IMR-90 (cell line): Measurements from ENCODE around the gene PLCG2. TPM values are rescaled to one million over a fixed set of nuclear protein-coding genes. Genes with fewer than 3 reads are reported as not detected.

Source experiments
- ATAC-seq: fragments of 200-7000 bp; cut with Tn5 transposase; 2 replicates; pipeline ENCODE4 v1.9.1; 2020; ENCODE audit warnings: low read depth, mild to moderate bottlenecking, moderate library complexity
- BruUV-seq: library from RNA; stranded (reverse); fragments of 400-500 nt; replicated peaks from 2 replicates; lab custom pipeline; 2021; lab: Mats Ljungman, UMichigan
- CTCF ChIA-PET: fragments of 300-600 bp; formaldehyde crosslinking; extraction: SDS; loops from one replicate; lab custom pipeline; 2021; ENCODE audit warnings: antibody characterized with exemption; lab: Yijun Ruan, JAX
- POLR2A ChIA-PET: fragments of 300-600 bp; sonication (Branson Sonifier 250); formaldehyde crosslinking; loops from one replicate; lab custom pipeline; 2022; ENCODE audit warnings: antibody characterized with exemption; ENCODE audit not compliant: unreplicated experiment; lab: Charles Lee
- DNase-seq: peaks from one replicate; pipeline ENCODE4 v3.0.0; 2013
- H2AFZ ChIP-seq: replicated peaks from 2 replicates; pipeline ENCODE3; 2013; ENCODE audit warnings: low read length, mild to moderate bottlenecking; ENCODE audit not compliant: poor library complexity
- H2AK5ac ChIP-seq: 2 replicates; pipeline ENCODE4 v1.6.1; 2013; ENCODE audit warnings: low read depth, low read length, inconsistent platforms
- H2AK9ac ChIP-seq: replicated peaks from 2 replicates; pipeline ENCODE3; 2013; ENCODE audit warnings: mild to moderate bottlenecking, low read depth, low read length, moderate library complexity; ENCODE audit not compliant: poor library complexity
- H2BK120ac ChIP-seq: 2 replicates; pipeline ENCODE4 v1.6.1; 2013; ENCODE audit warnings: low read depth, low read length, inconsistent platforms
- H2BK15ac ChIP-seq: 3 replicates; pipeline ENCODE4 v1.6.1; 2013; ENCODE audit warnings: low read depth, low read length, inconsistent platforms
- H2BK20ac ChIP-seq: 2 replicates; pipeline ENCODE4 v1.6.1; 2013; ENCODE audit warnings: low read depth, mild to moderate bottlenecking, inconsistent platforms, low read length, moderate library complexity
- H2BK5ac ChIP-seq: 2 replicates; pipeline ENCODE4 v1.6.1; 2013; ENCODE audit warnings: mild to moderate bottlenecking, low read depth, low read length, inconsistent platforms; ENCODE audit not compliant: poor library complexity, severe bottlenecking
- H3K14ac ChIP-seq: replicated peaks from 2 replicates; pipeline ENCODE4 v1.6.1; 2013; ENCODE audit warnings: low read depth, low read length, inconsistent platforms
- H3K18ac ChIP-seq: 2 replicates; pipeline ENCODE4 v1.6.1; 2013; ENCODE audit warnings: low read depth, low read length, control low read depth
- H3K23ac ChIP-seq: 2 replicates; pipeline ENCODE4 v1.6.1; 2013; ENCODE audit warnings: low read depth, low read length, inconsistent platforms
- H3K27ac ChIP-seq: 2 replicates; pipeline ENCODE4 v1.5.1; 2013; ENCODE audit warnings: mild to moderate bottlenecking, control low read depth, low read length; ENCODE audit not compliant: insufficient read depth
- H3K27me3 ChIP-seq: 2 replicates; pipeline ENCODE4 v1.6.1; 2013; ENCODE audit warnings: low read length; ENCODE audit not compliant: control insufficient read depth, insufficient read depth
- H3K36me3 ChIP-seq: 2 replicates; pipeline ENCODE4 v1.6.1; 2013; ENCODE audit warnings: low read length, mixed read lengths; ENCODE audit not compliant: control insufficient read depth, insufficient read depth
- H3K4ac ChIP-seq: 2 replicates; pipeline ENCODE4 v1.6.1; 2013; ENCODE audit warnings: low read depth, low read length, inconsistent platforms
- H3K4me1 ChIP-seq: 2 replicates; pipeline ENCODE4 v1.6.1; 2013; ENCODE audit warnings: low read length, mixed read lengths; ENCODE audit not compliant: control insufficient read depth, insufficient read depth
- H3K4me2 ChIP-seq: 2 replicates; pipeline ENCODE4 v1.6.1; 2013; ENCODE audit warnings: low read depth, mild to moderate bottlenecking, control low read depth, low read length, moderate library complexity
- H3K4me3 ChIP-seq: 2 replicates; pipeline ENCODE4 v1.5.1; 2013; ENCODE audit warnings: low read depth, mild to moderate bottlenecking, control low read depth, low read length, moderate library complexity; ENCODE audit not compliant: insufficient read depth
- H3K56ac ChIP-seq: 2 replicates; pipeline ENCODE4 v1.6.1; 2013; ENCODE audit warnings: low read length, inconsistent platforms; ENCODE audit not compliant: insufficient read depth; ENCODE audit errors: extremely low read depth
- H3K79me1 ChIP-seq, 2 experiments: 2 replicates each; pipeline ENCODE4 v1.6.1; 2013; ENCODE audit warnings: low read length in 2 of 2, inconsistent platforms in 1 of 2, low read depth in 1 of 2
- H3K9ac ChIP-seq: 2 replicates; pipeline ENCODE4 v1.6.1; 2013; ENCODE audit warnings: low read depth, low read length, control low read depth
- H3K9me1 ChIP-seq: 2 replicates; pipeline ENCODE4 v1.6.1; 2013; ENCODE audit warnings: low read length, inconsistent platforms; ENCODE audit not compliant: insufficient read depth
- H3K9me3 ChIP-seq: 2 replicates; pipeline ENCODE4 v1.6.1; 2013; ENCODE audit warnings: low read length; ENCODE audit not compliant: control insufficient read depth, insufficient read depth
- H4K20me1 ChIP-seq: 2 replicates; pipeline ENCODE4 v1.6.1; 2013; ENCODE audit warnings: low read length, inconsistent platforms; ENCODE audit not compliant: insufficient read depth
- H4K5ac ChIP-seq: 2 replicates; pipeline ENCODE4 v1.6.1; 2013; ENCODE audit warnings: mild to moderate bottlenecking, low read depth, low read length, control low read depth
- H4K8ac ChIP-seq, 2 experiments: 2 replicates each; pipeline ENCODE4 v1.6.1; 2013; ENCODE audit warnings: low read depth in 2 of 2, low read length in 2 of 2, control low read depth in 1 of 2, inconsistent platforms in 1 of 2
- H4K91ac ChIP-seq: 2 replicates; pipeline ENCODE4 v1.6.1; 2013; ENCODE audit warnings: low read depth, low read length, inconsistent platforms; ENCODE audit not compliant: insufficient read depth
- CEBPB ChIP-seq: IDR thresholded peaks from 2 replicates; pipeline ENCODE4 v1.6.1; 2012; ENCODE audit warnings: low read depth, low read length, improper control_type of control experiment
- FOS ChIP-seq: fragments of 150-350 bp; IDR thresholded peaks from 2 replicates; pipeline ENCODE4 v1.6.1; 2016; ENCODE audit warnings: low read depth, low read length
- MAZ ChIP-seq: IDR thresholded peaks from 2 replicates; pipeline ENCODE4 v1.6.1; 2012; ENCODE audit warnings: low read depth, mild to moderate bottlenecking, low read length, improper control_type of control experiment, moderate library complexity, borderline replicate concordance
- MXI1 ChIP-seq: IDR thresholded peaks from 2 replicates; pipeline ENCODE4 v1.6.1; 2012; ENCODE audit warnings: low read depth, mild to moderate bottlenecking, low read length, moderate library complexity, borderline replicate concordance
- POLR2A ChIP-seq: IDR thresholded peaks from 2 replicates; pipeline ENCODE4 v1.6.1; 2012; ENCODE audit warnings: mild to moderate bottlenecking, low read depth, low read length
- RAD21 ChIP-seq: IDR thresholded peaks from 2 replicates; pipeline ENCODE4 v1.6.1; 2012; ENCODE audit warnings: low read length, improper control_type of control experiment
- RCOR1 ChIP-seq: IDR thresholded peaks from 2 replicates; pipeline ENCODE4 v1.6.1; 2012; ENCODE audit warnings: mild to moderate bottlenecking, low read length, improper control_type of control experiment; ENCODE audit not compliant: insufficient replicate concordance
- SMC3 ChIP-seq: fragments of 150-350 bp; IDR thresholded peaks from 2 replicates; pipeline ENCODE4 v1.6.1; 2016; ENCODE audit warnings: low read depth, mild to moderate bottlenecking, antibody characterized with exemption, low read length, moderate library complexity
- WGBS, 2 experiments: methylation state at CpG; one replicate each; pipeline versions ENCODE4 v1.1.5 to v1.1.7; 2013; ENCODE audit warnings: missing lambda C conversion rate in 2 of 2; ENCODE audit not compliant: insufficient read length in 1 of 2; ENCODE audit errors: extremely low coverage in 2 of 2; 5-methylcytosine and 5-hydroxymethylcytosine counted together
- dilution Hi-C: fragments of 300-500 bp; cut with HindIII; formaldehyde crosslinking; loops from one replicate; pipeline ENCODE4 v1.14.3; 2018; ENCODE audit warnings: low sequenced_read_pairs; ENCODE audit not compliant: unreplicated experiment
- in situ Hi-C: fragments of 300-500 bp; cut with MboI; formaldehyde crosslinking; loops from 3 replicates; pipeline ENCODE4 v1.14.3; 2019; ENCODE audit warnings: low sequenced_read_pairs, inconsistent platforms, mixed read lengths
- intact Hi-C: fragments of 100-400 bp; cut with micrococcal nuclease; formaldehyde crosslinking; loops from 2 replicates; pipeline ENCODE4 v1.10.0; 2022
- polyA plus RNA-seq, 3 experiments: library from polyadenylated mRNA; depleted of rRNA; stranded (reverse); fragments of >200 nt; gene quantifications; 2 replicates each; pipeline ENCODE4 v1.2.3, GENCODE V29; 2012; ENCODE audit warnings: low replicate concordance in 1 of 3
- total RNA-seq: library from RNA; depleted of rRNA; stranded (reverse); fragments of >200 nt; gene quantifications from 2 replicates; pipeline ENCODE4 v1.2.3, GENCODE V29; 2012
- TF ChIP-seq, protein P1 (sequence below): fragments of 150-350 bp; IDR thresholded peaks from 2 replicates; pipeline ENCODE4 v1.6.1; 2017; ENCODE audit warnings: mild to moderate bottlenecking, antibody characterized with exemption, low read length, low read depth
- TF ChIP-seq, protein P2 (sequence below): fragments of 150-350 bp; IDR thresholded peaks from 2 replicates; pipeline ENCODE4 v1.6.1; 2016; ENCODE audit warnings: low read depth, mild to moderate bottlenecking, low read length, moderate library complexity, borderline replicate concordance
- TF ChIP-seq, protein P3 (sequence below): conservative IDR thresholded peaks from 2 replicates; pipeline ENCODE4 v1.5.1; 2012; ENCODE audit warnings: mild to moderate bottlenecking, low read depth, low read length, improper control_type of control experiment

Gene PLCG2
- total and polyA plus RNA-seq, 2 of the 4 experiments (the other 2 are of a cell fraction) = 0.14 to 0.18 TPM

DNA sequence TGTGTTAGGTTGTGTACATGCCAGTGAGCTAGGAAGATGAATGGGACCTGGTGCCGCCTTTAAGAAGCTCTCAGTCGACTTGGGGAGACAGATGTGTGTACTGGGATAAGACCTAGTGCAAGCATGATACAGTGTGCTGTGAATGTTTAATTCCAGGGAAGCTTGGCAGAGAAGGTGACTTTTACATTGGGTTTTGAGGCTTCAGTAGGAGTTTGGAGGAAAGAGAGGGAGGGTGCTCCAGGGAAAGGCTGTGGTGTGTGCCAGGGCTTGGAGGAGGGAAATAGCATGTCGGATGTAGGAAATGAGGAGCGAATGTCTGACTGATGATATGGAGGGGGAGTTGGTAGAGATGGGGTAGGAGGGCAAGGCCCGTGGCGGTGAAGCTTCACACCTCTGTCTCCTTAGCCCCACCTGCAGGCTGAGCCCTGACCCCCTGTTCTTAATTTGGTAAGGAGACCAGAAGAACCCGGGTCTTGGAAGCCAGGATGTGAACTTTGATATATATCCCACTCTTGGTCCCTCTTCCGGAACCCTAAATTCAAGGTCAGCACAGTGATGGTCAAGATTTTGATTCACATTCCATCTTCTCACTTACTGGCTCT is 76.6 kb downstream of the PLCG2 start:
- Histone ChIP-seq H3K4me3 (no peak overlapping the region), H2AFZ (no peak overlapping the region), H3K79me1 (no peaks in the 10 kb centered on the region), H4K8ac (no peak overlapping the region), H2BK20ac (no peak overlapping the region), H3K9me3 (no peaks in the 10 kb centered on the region), H3K36me3 (no peaks in the 10 kb centered on the region), H4K91ac (no peak overlapping the region), H3K14ac (no peak overlapping the region), H2BK15ac (no peak overlapping the region), H3K18ac (no peak overlapping the region), H3K27me3 (peaks cover 1% of the 10 kb centered on the region), H2BK5ac (no peak overlapping the region), H3K27ac (no peak overlapping the region), H3K9me1 (no peaks in the 10 kb centered on the region), H4K5ac (no peak overlapping the region), H3K4me1 (no peaks in the 10 kb centered on the region), H4K20me1 (no peaks in the 10 kb centered on the region), H3K4me2 (no peak overlapping the region), H2AK5ac (no peak overlapping the region), H2BK120ac (no peak overlapping the region), H3K56ac (no peak overlapping the region), H3K4ac (no peak overlapping the region), H3K9ac (no peak overlapping the region), H2AK9ac (no peak overlapping the region), H3K23ac (no peak overlapping the region)
- no TSS peak for BruUV-seq
- intact Hi-C loops = no loop called here
- 44% methylated on average over 2 of the region's 8 CpGs; no CpG with 5 or more reads in 1 of the 2 experiments for WGBS, 2 experiments
- ChIA-PET CTCF (interaction anchor here (1.4 kb wide), 1 partner anchor 18 kb away, joined by 4 read pairs; no protein-coding TSS in a partner anchor), POLR2A (no interaction called here)
- DNase-seq (no peak), ATAC-seq (no peak)
- in situ Hi-C loops = no loop called here
- TF ChIP-seq SMC3 = no peak
- no peak for TF ChIP-seq RCOR1
- TF ChIP-seq MAZ = no peak
- TF ChIP-seq CEBPB = no peak
- TF ChIP-seq, protein P1, sequence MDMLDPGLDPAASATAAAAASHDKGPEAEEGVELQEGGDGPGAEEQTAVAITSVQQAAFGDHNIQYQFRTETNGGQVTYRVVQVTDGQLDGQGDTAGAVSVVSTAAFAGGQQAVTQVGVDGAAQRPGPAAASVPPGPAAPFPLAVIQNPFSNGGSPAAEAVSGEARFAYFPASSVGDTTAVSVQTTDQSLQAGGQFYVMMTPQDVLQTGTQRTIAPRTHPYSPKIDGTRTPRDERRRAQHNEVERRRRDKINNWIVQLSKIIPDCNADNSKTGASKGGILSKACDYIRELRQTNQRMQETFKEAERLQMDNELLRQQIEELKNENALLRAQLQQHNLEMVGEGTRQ = no peak
- TF ChIP-seq FOS = no peak
- TF ChIP-seq RAD21 = no peak
- TF ChIP-seq POLR2A = no peak
- TF ChIP-seq, protein P2, sequence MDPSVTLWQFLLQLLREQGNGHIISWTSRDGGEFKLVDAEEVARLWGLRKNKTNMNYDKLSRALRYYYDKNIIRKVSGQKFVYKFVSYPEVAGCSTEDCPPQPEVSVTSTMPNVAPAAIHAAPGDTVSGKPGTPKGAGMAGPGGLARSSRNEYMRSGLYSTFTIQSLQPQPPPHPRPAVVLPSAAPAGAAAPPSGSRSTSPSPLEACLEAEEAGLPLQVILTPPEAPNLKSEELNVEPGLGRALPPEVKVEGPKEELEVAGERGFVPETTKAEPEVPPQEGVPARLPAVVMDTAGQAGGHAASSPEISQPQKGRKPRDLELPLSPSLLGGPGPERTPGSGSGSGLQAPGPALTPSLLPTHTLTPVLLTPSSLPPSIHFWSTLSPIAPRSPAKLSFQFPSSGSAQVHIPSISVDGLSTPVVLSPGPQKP = no peak
- no peak for TF ChIP-seq MXI1
- TF ChIP-seq, protein P3, sequence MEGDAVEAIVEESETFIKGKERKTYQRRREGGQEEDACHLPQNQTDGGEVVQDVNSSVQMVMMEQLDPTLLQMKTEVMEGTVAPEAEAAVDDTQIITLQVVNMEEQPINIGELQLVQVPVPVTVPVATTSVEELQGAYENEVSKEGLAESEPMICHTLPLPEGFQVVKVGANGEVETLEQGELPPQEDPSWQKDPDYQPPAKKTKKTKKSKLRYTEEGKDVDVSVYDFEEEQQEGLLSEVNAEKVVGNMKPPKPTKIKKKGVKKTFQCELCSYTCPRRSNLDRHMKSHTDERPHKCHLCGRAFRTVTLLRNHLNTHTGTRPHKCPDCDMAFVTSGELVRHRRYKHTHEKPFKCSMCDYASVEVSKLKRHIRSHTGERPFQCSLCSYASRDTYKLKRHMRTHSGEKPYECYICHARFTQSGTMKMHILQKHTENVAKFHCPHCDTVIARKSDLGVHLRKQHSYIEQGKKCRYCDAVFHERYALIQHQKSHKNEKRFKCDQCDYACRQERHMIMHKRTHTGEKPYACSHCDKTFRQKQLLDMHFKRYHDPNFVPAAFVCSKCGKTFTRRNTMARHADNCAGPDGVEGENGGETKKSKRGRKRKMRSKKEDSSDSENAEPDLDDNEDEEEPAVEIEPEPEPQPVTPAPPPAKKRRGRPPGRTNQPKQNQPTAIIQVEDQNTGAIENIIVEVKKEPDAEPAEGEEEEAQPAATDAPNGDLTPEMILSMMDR = no peak
- dilution Hi-C loops = no loop called here
